ENCODE results near the gene VPS39.

The VPS39 gene

DNA sequence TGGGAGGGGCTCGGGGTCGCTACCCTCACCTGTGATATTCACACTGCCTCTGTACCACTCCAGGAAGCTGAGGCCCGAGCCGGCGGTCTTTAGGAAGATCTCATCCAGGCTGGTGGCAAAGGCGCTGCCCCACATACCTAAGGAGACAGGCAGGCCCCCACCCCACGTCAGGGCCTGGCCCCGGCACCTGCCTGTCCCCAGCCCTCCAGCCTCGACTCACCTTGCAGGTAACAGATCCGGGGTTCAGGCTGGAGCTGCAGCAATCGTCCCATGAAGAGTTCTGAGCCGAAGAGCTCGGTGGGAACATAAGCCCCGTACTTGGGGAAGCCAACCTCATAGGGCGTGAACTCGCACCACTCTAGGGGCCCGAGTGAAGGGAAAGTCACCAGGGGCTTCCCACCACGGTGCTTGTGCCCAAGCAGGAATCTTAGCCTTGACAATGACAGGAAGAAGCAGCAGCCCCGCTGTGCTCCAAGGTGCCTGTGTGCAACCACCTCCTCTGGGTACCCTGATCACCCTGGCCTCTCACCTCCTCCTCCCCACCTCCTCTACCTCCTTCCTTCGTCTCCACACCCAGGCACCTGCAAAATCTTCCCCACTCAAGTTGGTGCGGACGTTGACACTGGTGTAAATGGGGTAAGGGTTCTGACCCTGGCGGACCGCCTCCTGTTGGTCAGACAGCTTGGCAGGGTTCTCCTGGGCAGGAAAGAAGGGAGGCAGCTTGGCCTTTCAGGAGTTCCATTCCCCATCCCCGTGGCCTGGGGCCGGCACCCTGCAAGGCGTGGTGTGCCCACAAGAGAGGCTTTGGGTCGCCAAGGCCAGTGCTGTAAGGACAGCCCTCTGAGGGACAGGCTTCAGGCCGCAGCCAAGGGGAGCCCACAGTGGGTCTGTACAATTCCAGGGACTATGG lies 62.3 kb downstream of the VPS39 start:
- no peak for DNase-seq (ENCODE audit: low read depth)

DNA sequence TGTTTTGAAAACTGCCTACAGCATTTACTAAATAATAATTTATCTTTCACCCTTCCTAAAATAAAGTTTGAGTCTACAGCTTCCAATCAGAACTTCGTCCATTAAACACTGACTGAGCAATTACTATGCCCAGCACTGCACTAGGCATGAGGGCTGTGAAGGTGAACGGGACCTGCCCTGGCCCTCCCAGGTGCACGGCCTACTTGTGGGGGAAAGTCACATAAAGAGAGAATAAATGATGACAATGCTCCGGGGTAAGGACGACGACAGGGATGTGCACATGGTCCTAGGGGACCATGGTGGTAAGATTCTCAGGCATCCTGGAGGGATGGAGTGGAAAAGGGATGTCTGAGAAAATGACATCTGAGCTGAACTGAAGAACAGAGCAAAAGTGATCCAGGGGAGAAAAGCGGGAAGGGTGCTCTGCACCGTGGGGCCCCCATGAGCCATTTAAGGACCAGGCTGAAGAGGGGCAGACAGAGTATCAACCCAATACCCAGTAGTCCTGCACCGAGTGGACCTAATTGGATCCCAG lies 63.2 kb downstream of the VPS39 start:
- DNase-seq (ENCODE audit: low read depth), result no peak

- no peak for DNase-seq (ENCODE audit: low read depth)
Measured at GRCh38 chr15:42143866-42144625, 64.1 kb downstream of the VPS39 start.

DNA sequence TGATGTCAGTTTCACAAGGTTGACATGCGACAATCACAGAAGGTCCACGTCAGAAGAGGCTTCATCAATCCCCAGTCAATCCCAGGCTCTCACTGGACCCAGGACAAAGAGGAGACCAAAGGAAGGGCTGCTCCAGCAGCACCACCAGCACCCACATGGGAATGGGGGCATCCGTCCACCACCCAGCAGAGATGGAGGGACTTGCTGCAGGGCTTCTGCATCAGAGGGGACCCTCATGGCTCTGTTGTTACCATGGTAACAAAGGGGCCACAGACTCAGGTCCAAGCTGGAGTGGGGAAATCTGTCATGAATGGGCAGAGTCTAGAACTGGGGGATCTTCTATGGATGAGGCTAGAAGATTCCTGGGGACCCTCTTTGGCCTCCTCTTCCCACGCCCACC lies 64.7 kb downstream of the VPS39 start:
- DNase-seq (ENCODE audit: low read depth), result no peak

- no peak for DNase-seq (ENCODE audit: low read depth)
Measured at GRCh38 chr15:42141795-42142667, 66.1 kb downstream of the VPS39 start.

- DNase-seq (ENCODE audit: low read depth), result no peak
Measured at GRCh38 chr15:42141246-42141645, 66.9 kb downstream of the VPS39 start.

DNA sequence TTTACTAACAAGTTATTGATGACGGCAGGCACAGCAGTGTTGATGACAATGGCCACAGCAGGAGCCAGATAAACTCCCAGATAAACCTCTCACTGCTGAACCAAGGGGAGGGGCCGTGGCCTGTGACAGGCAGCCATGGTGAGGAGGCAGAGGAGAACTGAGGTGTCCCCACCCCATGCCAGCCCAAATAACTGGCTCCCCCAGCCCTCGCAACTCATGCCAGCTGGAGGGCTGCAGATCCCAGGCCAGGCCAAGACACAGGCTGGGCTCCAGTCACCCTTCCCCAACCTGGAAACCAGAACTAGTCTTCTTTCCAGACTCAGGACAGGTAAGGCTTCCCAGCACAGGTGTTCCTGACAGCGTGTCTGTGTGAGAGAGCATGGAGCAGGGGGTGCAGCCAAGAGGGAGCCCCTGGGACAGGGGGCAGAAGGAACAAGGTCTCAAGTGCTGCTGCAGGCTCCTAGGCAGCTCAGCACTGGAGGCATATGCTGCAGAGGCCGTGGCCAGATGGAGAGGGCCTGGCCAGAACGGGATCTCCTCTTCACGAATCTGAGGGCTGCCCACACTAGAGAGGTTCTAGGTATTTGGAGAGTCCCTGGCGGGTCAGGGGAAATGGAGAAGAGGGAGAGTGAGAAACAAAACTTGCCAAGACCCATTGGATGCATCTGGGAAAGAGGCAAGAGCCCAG lies 67.6 kb downstream of the VPS39 start:
- DNase-seq (ENCODE audit: low read depth), result no peak

DNA sequence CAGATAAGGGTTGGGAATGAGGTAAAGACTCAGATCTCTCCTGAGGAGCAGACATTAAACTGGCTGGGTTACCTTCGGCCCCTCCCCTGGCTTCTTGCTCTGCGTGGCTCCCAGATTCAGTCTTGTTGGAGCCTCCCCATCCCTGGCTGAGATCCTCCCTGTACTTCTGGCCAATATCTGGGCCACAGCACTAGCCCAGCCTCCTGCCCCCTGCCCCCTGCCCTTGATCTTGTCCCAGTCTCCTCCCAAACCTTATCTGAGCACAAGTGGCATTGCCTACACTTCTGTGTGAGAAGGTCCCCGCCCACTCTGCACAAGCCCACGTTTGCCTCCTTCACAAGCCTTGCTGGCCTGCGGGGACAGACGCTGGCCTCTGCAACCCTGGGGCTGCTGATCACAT lies 68.5 kb downstream of the VPS39 start:
- no peak for DNase-seq (ENCODE audit: low read depth)

DNA sequence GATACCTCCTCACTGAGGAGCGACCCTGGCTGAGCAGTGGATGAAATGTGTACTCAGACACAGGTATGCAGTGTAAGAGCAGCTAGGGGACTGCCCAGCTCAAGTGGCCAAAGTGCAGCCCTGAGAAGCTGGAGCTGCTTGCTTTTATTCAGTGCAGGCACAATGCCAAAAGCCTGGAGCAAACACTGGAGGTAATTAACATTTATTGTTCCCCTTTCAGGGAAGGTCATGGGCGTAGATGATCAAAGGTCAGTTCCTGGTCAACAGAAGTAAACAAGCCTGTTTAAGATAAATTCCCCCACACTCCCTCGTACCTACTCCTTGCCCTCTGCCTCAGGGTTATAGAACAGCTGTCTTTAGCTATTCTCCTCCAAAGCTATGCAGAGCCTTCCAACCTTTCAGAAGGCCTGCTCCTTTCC lies 69.1 kb downstream of the VPS39 start:
- DNase-seq (ENCODE audit: low read depth), result no peak

DNA sequence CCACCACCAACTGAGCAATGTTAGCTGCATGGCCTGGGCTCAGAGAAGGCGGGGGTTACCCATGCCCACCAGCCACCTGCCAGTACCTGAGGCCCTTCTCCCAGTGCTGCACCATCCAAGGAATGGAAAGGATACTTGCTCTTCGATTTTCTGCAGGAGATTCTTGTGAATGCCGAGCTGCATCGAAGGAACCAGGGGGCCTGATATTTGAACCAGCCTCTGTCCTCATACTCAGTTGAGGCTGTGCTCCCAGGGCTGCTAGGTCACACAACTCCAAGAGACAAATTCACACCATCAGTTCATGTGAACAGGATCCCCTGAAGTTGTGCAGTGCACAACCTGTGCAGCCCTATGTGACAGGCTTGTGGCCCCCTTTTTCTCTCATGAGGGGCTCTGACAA lies 69.7 kb downstream of the VPS39 start:
- no peak for DNase-seq (ENCODE audit: low read depth)

- peak; percentile 24 for DNase-seq (ENCODE audit: low read depth)
Measured at GRCh38 chr15:42137461-42138261, 70.4 kb downstream of the VPS39 start.

DNA sequence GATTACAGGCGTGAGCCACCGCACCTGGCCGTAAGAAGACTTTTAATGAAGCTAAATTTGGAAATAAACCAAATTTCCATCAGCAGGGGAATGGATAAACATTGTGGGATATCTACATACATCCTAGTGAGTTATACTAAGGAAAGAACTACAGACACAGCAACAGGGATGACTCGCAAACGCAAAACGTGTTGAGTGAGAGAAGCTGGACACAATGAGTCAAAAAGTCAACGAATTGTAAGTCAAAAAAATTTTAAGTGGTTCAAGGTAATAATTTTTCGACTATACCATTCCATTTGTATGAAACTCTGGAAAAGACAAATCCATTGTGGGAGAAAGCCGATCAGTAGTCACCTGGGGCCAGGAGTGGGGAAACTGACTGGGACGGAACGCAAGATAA lies 71.6 kb downstream of the VPS39 start:
- no peak for DNase-seq (ENCODE audit: low read depth)

GRCh38 chr15:42135351-42135750 lies 72.8 kb downstream of the VPS39 start:
- no peak for DNase-seq (ENCODE audit: low read depth)

GRCh38 chr15:42134617-42135245 lies 73.4 kb downstream of the VPS39 start:
- DNase-seq (ENCODE audit: low read depth), result no peak

DNA sequence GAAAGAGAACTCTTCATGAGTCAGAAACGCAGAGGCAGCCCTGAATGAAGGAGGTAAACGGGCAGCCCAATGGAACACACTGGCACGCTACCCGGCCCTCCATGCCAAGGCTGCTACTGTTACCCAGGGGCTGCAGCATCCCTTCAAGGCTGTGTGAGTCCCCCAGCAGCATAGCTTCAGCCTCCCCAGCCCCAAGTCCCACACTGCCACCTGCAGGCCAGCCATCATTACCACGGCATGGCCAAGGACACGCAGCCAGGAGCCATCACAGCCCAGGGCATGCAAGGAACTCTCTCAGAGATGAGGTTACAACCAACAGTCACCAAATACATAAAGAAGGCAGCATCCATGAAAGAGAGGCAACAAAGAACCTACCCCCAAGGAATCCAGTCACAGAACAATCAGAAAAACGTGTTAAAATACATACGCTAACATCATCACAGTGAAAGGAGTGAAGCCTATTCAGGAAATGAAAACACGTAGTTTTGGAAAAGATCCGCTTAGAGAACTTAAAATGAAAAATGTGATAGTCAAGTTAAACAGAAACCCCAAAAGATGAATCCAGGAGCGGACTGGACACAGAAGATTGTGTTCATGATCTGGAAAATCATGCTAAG lies 74.1 kb downstream of the VPS39 start:
- DNase-seq (ENCODE audit: low read depth), result peak; percentile 10

DNA sequence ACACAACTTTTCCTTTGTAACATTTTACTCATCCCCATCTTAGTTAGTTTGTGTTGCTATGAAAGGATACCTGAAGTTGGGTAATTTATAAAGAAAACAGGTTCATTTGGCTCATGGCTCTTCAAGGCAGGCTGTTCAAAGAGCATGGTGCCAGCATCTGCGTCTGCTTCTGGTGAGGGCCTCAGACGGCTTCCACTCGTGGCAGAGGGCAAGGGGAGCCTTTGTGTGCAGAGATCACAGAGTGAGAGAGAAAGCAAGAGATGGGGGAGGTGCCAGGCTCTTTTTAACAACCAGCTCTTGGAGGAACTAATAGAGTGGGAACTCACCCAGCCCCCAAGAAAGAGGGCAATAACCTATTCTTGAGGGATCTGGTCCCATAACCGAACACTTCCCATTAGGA lies 74.7 kb downstream of the VPS39 start:
- no peak for DNase-seq (ENCODE audit: low read depth)

GRCh38 chr15:42131826-42132806 lies 76.0 kb downstream of the VPS39 start:
- no peak for DNase-seq (ENCODE audit: low read depth)

GRCh38 chr15:42131006-42131405 lies 77.1 kb downstream of the VPS39 start:
- no peak for DNase-seq (ENCODE audit: low read depth)

All from fibroblast of the conjunctiva (primary cell).